Keratinocyte (primary cell): ENCODE measurements around the gene FNDC11. TPM values are rescaled to one million over a fixed set of nuclear protein-coding genes. Genes with fewer than 3 reads are reported as not detected.

Experiments
- DNase-seq: peaks from one replicate; pipeline ENCODE4 v3.0.0-alpha.2; 2011; ENCODE audit warnings: low read depth, missing footprints, low spot score
- FAIRE-seq: peaks from 2 replicates; lab custom pipeline; 2011; peaks lifted over from hg19 to GRCh38; lab: Jason Lieb, UNC
- H2AFZ ChIP-seq: 2 replicates; pipeline ENCODE4 v1.6.0; 2012; ENCODE audit warnings: low read length, control low read depth, inconsistent platforms; ENCODE audit not compliant: control insufficient read depth
- H3K27ac ChIP-seq: 2 replicates; pipeline ENCODE4 v1.5.1; 2011; ENCODE audit warnings: low read length; ENCODE audit not compliant: control insufficient read depth, insufficient read depth
- H3K27me3 ChIP-seq: 3 replicates; pipeline ENCODE4 v1.6.0; 2011; ENCODE audit warnings: low read length; ENCODE audit not compliant: control insufficient read depth, insufficient read depth; ENCODE audit errors: extremely low read depth
- H3K36me3 ChIP-seq, 2 experiments: 2 replicates in 1 of 2; 3 replicates in 1 of 2; pipeline ENCODE4 v1.5.1; 2011; ENCODE audit warnings: low read length in 2 of 2, mild to moderate bottlenecking in 1 of 2; ENCODE audit not compliant: control insufficient read depth in 2 of 2, insufficient read depth in 2 of 2; ENCODE audit errors: extremely low read depth in 1 of 2
- H3K4me1 ChIP-seq: 3 replicates; pipeline ENCODE4 v1.5.1; 2011; ENCODE audit warnings: low read length; ENCODE audit not compliant: control insufficient read depth, insufficient read depth; ENCODE audit errors: extremely low read depth
- H3K4me2 ChIP-seq: 3 replicates; pipeline ENCODE4 v1.6.0; 2011; ENCODE audit warnings: low read depth, low read length; ENCODE audit not compliant: control insufficient read depth, insufficient read depth; ENCODE audit errors: extremely low read depth
- H3K4me3 ChIP-seq, 3 experiments: fragments of 200-600 bp in 1 of 3; sonication (generic) in 1 of 3; 2 replicates in 2 of 3; 3 replicates in 1 of 3; pipeline ENCODE4 v1.5.1; 2011 to 2016; ENCODE audit warnings: low read length in 3 of 3, mild to moderate bottlenecking in 3 of 3, control low read depth in 2 of 3, inconsistent platforms in 1 of 3, low read depth in 1 of 3, mixed read lengths in 1 of 3, mixed run types in 1 of 3, moderate library complexity in 1 of 3; ENCODE audit not compliant: control insufficient read depth in 2 of 3, insufficient read depth in 2 of 3; ENCODE audit errors: extremely low read depth in 1 of 3
- H3K79me2 ChIP-seq: 2 replicates; pipeline ENCODE4 v1.6.0; 2012; ENCODE audit warnings: low read length; ENCODE audit not compliant: control insufficient read depth, insufficient read depth
- H3K9ac ChIP-seq: 3 replicates; pipeline ENCODE4 v1.6.0; 2011; ENCODE audit warnings: low read length; ENCODE audit not compliant: control insufficient read depth, insufficient read depth; ENCODE audit errors: extremely low read depth
- H3K9me1 ChIP-seq: 3 replicates; pipeline ENCODE4 v1.6.0; 2011; ENCODE audit warnings: low read length; ENCODE audit not compliant: control insufficient read depth, insufficient read depth; ENCODE audit errors: extremely low read depth
- H3K9me3 ChIP-seq: 2 replicates; pipeline ENCODE4 v1.5.1; 2012; ENCODE audit warnings: low read depth, low read length; ENCODE audit not compliant: control insufficient read depth
- H4K20me1 ChIP-seq: 3 replicates; pipeline ENCODE4 v1.6.0; 2011; ENCODE audit warnings: low read length; ENCODE audit not compliant: control insufficient read depth, insufficient read depth; ENCODE audit errors: extremely low read depth
- EZH2 ChIP-seq: IDR thresholded peaks from one replicate; pipeline ENCODE4 v1.6.1; 2012; ENCODE audit warnings: inconsistent platforms, mild to moderate bottlenecking, low read length, moderate library complexity
- dilution Hi-C: fragments of 300-500 bp; cut with MboI; formaldehyde crosslinking; loops from one replicate; pipeline ENCODE4 v1.7.0; 2020; ENCODE audit warnings: low sequenced_read_pairs; ENCODE audit not compliant: extremely low pct_ligation_motif_present
- polyA plus RNA-seq, 5 experiments: library from polyadenylated mRNA; depleted of rRNA in 3 of 5; stranded (reverse) in 3 of 5; stranded (forward) in 1 of 5; unstranded in 1 of 5; fragments of >200 nt; gene quantifications; 1 replicate in 1 of 5; 2 replicates in 3 of 5; 3 replicates in 1 of 5; pipeline versions ENCODE4 v1.2.1 to v1.2.3, GENCODE V29; 2011 to 2012; ENCODE audit warnings: missing spikeins in 2 of 5, low read depth in 1 of 5, low replicate concordance in 1 of 5
- TF ChIP-seq, protein P1 (sequence below), 3 experiments: IDR thresholded peaks in 1 of 3; conservative IDR thresholded peaks in 1 of 3; optimal IDR thresholded peaks in 1 of 3; 2 replicates in 2 of 3; 3 replicates in 1 of 3; pipeline versions ENCODE3 to v1.5.1; 2011; ENCODE audit warnings: low read length in 3 of 3, mild to moderate bottlenecking in 3 of 3, moderate library complexity in 2 of 3, control low read depth in 1 of 3, inconsistent platforms in 1 of 3; ENCODE audit not compliant: insufficient read depth in 2 of 3; ENCODE audit errors: extremely low read depth in 1 of 3

The FNDC11 gene
- polyA plus RNA-seq, 1 donor (not counting 4 experiments of a cell fraction or from before 2014, with no cell fraction given), result 0.55 TPM

GRCh38 chr20:63534831-63535651 is 18.9 kb upstream of the FNDC11 start:
- peak overlapping the region; percentile 60 for H3K9ac ChIP-seq
- dilution Hi-C loops, result no loop called here
- H3K4me2 ChIP-seq, result peak overlapping the region; percentile 82
- peaks cover 10% of the 10 kb centered on the region for H3K79me2 ChIP-seq
- H3K4me1 ChIP-seq, result peaks cover 26% of the 10 kb centered on the region
- peak overlapping the region; percentile 35 to 59 (median 44) for H3K4me3 ChIP-seq
- TF ChIP-seq EZH2, result no peak
- TF ChIP-seq, protein P1, sequence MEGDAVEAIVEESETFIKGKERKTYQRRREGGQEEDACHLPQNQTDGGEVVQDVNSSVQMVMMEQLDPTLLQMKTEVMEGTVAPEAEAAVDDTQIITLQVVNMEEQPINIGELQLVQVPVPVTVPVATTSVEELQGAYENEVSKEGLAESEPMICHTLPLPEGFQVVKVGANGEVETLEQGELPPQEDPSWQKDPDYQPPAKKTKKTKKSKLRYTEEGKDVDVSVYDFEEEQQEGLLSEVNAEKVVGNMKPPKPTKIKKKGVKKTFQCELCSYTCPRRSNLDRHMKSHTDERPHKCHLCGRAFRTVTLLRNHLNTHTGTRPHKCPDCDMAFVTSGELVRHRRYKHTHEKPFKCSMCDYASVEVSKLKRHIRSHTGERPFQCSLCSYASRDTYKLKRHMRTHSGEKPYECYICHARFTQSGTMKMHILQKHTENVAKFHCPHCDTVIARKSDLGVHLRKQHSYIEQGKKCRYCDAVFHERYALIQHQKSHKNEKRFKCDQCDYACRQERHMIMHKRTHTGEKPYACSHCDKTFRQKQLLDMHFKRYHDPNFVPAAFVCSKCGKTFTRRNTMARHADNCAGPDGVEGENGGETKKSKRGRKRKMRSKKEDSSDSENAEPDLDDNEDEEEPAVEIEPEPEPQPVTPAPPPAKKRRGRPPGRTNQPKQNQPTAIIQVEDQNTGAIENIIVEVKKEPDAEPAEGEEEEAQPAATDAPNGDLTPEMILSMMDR (optimal IDR thresholded peaks at IDR 0.05 in 1 of 3, IDR thresholded peaks at IDR 0.05 in 1 of 3, conservative IDR thresholded peaks at IDR 0.05 in 1 of 3; ENCODE audit: extremely low read depth in 1 of 3, insufficient read depth in 2 of 3, low read length in 3 of 3), result no peak
- H3K27me3 ChIP-seq, result no peaks in the 10 kb centered on the region
- no peaks in the 10 kb centered on the region for H3K9me1 ChIP-seq
- peak overlapping the region; percentile 49 for H3K27ac ChIP-seq
- peaks cover 6 to 11% of the 10 kb centered on the region in 2 experiments for H3K36me3 ChIP-seq
- no peaks in the 10 kb centered on the region for H3K9me3 ChIP-seq
- no peak overlapping the region for H2AFZ ChIP-seq
- DNase-seq (peak; percentile 89), FAIRE-seq (no peak)
- peaks cover 7% of the 10 kb centered on the region for H4K20me1 ChIP-seq

GRCh38 chr20:63536241-63536977 is 17.6 kb upstream of the FNDC11 start:
- H3K9ac ChIP-seq, result peak overlapping the region; percentile 87
- TF ChIP-seq, protein P1 (optimal IDR thresholded peaks at IDR 0.05 in 1 of 3, IDR thresholded peaks at IDR 0.05 in 1 of 3, conservative IDR thresholded peaks at IDR 0.05 in 1 of 3; ENCODE audit: extremely low read depth in 1 of 3, insufficient read depth in 2 of 3, low read length in 3 of 3), result no peak
- no peak for TF ChIP-seq EZH2
- H3K27ac ChIP-seq, result peak overlapping the region; percentile 51
- no peaks in the 10 kb centered on the region for H3K9me1 ChIP-seq
- H3K4me1 ChIP-seq, result peaks cover 26% of the 10 kb centered on the region
- DNase-seq, result no peak
- H4K20me1 ChIP-seq, result peaks cover 7% of the 10 kb centered on the region
- no peaks in the 10 kb centered on the region for H3K9me3 ChIP-seq
- peak overlapping the region; percentile 78 to 87 (median 86) for H3K4me3 ChIP-seq
- no peak for FAIRE-seq
- H3K27me3 ChIP-seq, result no peaks in the 10 kb centered on the region
- H3K36me3 ChIP-seq, result peaks cover 6 to 10% of the 10 kb centered on the region in 2 experiments
- H3K79me2 ChIP-seq, result peaks cover 10% of the 10 kb centered on the region
- peak overlapping the region; percentile 15 for H2AFZ ChIP-seq
- dilution Hi-C loops, result no loop called here
- peak overlapping the region; percentile 80 for H3K4me2 ChIP-seq
